ENCODE measurements around the gene NYAP1. TPM values are rescaled to one million over a fixed set of nuclear protein-coding genes. Genes with fewer than 3 reads are reported as not detected.
"Not testable (repeated sequence)": the region's sequence is repeated elsewhere in the genome, so short reads cannot be mapped to it uniquely, and the experiment has no call there.

Gene NYAP1
- polyA plus RNA-seq, 1 donor (not counting 4 experiments of a cell fraction or from before 2014, with no cell fraction given), result 0.16 TPM

DNA sequence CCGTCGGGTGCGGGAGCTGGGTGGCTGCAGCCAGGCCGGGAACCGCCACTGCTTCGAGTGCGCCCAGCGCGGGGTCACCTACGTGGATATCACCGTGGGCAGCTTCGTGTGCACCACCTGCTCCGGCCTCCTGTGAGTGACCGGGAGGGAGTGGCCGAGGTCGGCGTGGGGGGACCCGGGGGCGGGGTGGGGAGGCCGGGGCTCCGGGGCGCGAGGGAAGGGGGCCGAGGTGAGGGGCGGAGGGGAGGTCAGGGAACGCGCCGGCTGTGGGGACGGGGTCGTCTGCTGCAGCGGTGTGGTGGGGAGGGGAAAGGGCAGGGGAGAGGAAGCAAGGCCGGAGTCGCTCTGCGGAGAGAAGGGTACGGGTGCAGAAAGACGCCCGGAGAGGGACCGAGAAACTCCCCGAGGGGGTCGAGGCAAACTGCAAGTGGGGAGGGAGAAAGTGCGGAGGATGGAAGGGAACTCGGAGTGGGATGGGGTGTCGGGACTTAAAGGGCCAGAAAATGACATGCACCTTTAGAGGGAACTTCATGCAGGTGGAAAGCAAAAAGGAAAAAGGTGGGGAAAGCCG, 55.8 kb downstream of the NYAP1 start:
- H3K4me2 ChIP-seq (ENCODE audit: control insufficient read depth, extremely low read depth, insufficient read depth, low read depth, low read length), result peak overlapping the region; percentile 98
- H4K20me1 ChIP-seq (ENCODE audit: control insufficient read depth, extremely low read depth, insufficient read depth, low read length), result no peaks in the 10 kb centered on the region
- DNase-seq (ENCODE audit: low read depth, low spot score), result no peak
- TF ChIP-seq EZH2 (IDR thresholded peaks at IDR 0.05; ENCODE audit: low read length) (no peak), CTCF (optimal IDR thresholded peaks at IDR 0.05 in 1 of 3, IDR thresholded peaks at IDR 0.05 in 1 of 3, conservative IDR thresholded peaks at IDR 0.05 in 1 of 3; ENCODE audit: extremely low read depth in 1 of 3, insufficient read depth in 2 of 3, low read length in 3 of 3) (no peak)
- H3K4me1 ChIP-seq (ENCODE audit: control insufficient read depth, extremely low read depth, insufficient read depth, low read length), result peaks cover 10% of the 10 kb centered on the region
- H3K9me3 ChIP-seq (ENCODE audit: control insufficient read depth, low read depth, low read length), result no peaks in the 10 kb centered on the region
- H3K27me3 ChIP-seq (ENCODE audit: control insufficient read depth, extremely low read depth, insufficient read depth, low read length), result no peaks in the 10 kb centered on the region
- dilution Hi-C loops (cut with MboI; ENCODE audit: extremely low pct_ligation_motif_present, low sequenced_read_pairs), result no loop called here
- peak overlapping the region; percentile 55 for H3K9ac ChIP-seq (ENCODE audit: control insufficient read depth, extremely low read depth, insufficient read depth, low read length)
- H3K9me1 ChIP-seq (ENCODE audit: control insufficient read depth, extremely low read depth, insufficient read depth, low read length), result no peaks in the 10 kb centered on the region
- no peak for FAIRE-seq
- H3K36me3 ChIP-seq (ENCODE audit: control insufficient read depth in 2 of 2, extremely low read depth in 1 of 2, insufficient read depth in 2 of 2, low read length in 2 of 2), result no peaks in the 10 kb centered on the region
- H2AFZ ChIP-seq (ENCODE audit: control insufficient read depth, low read length), result peak overlapping the region; percentile 79
- H3K4me3 ChIP-seq (ENCODE audit: control insufficient read depth in 2 of 3, extremely low read depth in 1 of 3, insufficient read depth in 2 of 3, low read depth in 1 of 3, low read length in 3 of 3), result peak overlapping the region; percentile 72 to 84 (median 74)
- no peaks in the 10 kb centered on the region for H3K79me2 ChIP-seq (ENCODE audit: control insufficient read depth, insufficient read depth, low read length)
- H3K27ac ChIP-seq (ENCODE audit: control insufficient read depth, insufficient read depth, low read length), result no peak overlapping the region

DNA sequence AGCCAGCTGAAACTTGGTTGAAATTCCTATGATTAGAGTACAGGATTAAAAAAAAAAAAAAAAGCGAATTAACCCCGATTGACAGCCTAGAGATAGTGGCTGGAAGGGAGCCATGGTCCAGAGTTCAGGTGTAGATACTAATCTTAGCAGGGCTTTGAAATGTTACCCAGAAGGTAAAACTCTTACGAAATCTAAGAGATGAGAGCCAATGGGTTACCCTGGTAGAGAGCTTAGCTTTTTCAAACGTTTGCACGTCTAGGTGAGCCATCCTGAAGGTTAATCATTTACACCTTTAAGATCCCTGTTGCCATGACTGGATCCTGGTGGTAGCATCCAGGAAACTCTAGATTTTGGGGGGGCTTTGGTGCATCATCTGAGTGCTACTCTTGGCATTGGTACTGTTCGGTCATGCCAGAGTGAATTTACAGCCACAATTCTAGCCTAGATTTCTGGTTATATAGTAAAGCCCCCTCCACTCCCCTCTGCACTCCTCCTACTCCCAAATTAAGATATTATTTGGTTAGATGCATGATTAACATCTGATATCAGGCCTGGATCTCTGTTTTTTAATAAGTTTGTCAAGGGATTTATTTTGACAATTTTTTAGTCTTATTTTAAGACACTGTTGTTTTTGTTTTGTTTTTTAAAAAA, 56.5 kb downstream of the NYAP1 start:
- Histone ChIP-seq H3K4me1 (ENCODE audit: control insufficient read depth, extremely low read depth, insufficient read depth, low read length) (peaks cover 16% of the 10 kb centered on the region), H3K9ac (ENCODE audit: control insufficient read depth, extremely low read depth, insufficient read depth, low read length) (peak overlapping the region; percentile 55), H3K9me1 (ENCODE audit: control insufficient read depth, extremely low read depth, insufficient read depth, low read length) (no peaks in the 10 kb centered on the region), H4K20me1 (ENCODE audit: control insufficient read depth, extremely low read depth, insufficient read depth, low read length) (no peaks in the 10 kb centered on the region), H3K27ac (ENCODE audit: control insufficient read depth, insufficient read depth, low read length) (no peak overlapping the region), H3K36me3 (ENCODE audit: control insufficient read depth in 2 of 2, extremely low read depth in 1 of 2, insufficient read depth in 2 of 2, low read length in 2 of 2) (no peaks in the 10 kb centered on the region), H2AFZ (ENCODE audit: control insufficient read depth, low read length) (no peak overlapping the region), H3K27me3 (ENCODE audit: control insufficient read depth, extremely low read depth, insufficient read depth, low read length) (no peaks in the 10 kb centered on the region), H3K4me3 (ENCODE audit: control insufficient read depth in 2 of 3, extremely low read depth in 1 of 3, insufficient read depth in 2 of 3, low read depth in 1 of 3, low read length in 3 of 3) (peak overlapping the region; percentile 72 to 84 (median 74)), H3K79me2 (ENCODE audit: control insufficient read depth, insufficient read depth, low read length) (no peaks in the 10 kb centered on the region), H3K4me2 (ENCODE audit: control insufficient read depth, extremely low read depth, insufficient read depth, low read depth, low read length) (peak overlapping the region; percentile 98), H3K9me3 (ENCODE audit: control insufficient read depth, low read depth, low read length) (no peaks in the 10 kb centered on the region)
- TF ChIP-seq EZH2 (IDR thresholded peaks at IDR 0.05; ENCODE audit: low read length), result no peak
- TF ChIP-seq CTCF (optimal IDR thresholded peaks at IDR 0.05 in 1 of 3, IDR thresholded peaks at IDR 0.05 in 1 of 3, conservative IDR thresholded peaks at IDR 0.05 in 1 of 3; ENCODE audit: extremely low read depth in 1 of 3, insufficient read depth in 2 of 3, low read length in 3 of 3), result no peak
- FAIRE-seq, result no peak
- no peak for DNase-seq (ENCODE audit: low read depth, low spot score)
- dilution Hi-C loops (cut with MboI; ENCODE audit: extremely low pct_ligation_motif_present, low sequenced_read_pairs), result no loop called here

DNA sequence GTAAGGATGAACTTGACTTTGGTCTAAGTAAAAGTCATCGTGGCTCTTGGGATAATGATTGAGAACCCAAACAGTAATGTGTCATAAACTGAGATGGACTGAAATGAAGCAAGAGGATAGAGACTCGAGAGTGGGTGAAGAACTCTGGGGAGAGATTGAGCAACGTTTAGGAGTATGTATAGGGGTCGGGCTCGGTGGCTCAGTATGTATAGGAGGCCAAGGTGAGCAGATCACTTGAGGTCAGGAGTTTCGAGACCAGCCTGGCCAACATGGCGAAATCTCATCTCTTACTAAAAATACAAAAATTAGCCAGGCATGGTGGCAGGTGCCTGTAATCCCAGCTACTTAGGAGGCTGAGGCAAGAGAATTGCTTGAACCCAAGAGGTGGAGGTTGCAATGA, 57.6 kb downstream of the NYAP1 start:
- peaks cover 27% of the 10 kb centered on the region for H3K4me1 ChIP-seq (ENCODE audit: control insufficient read depth, extremely low read depth, insufficient read depth, low read length)
- H2AFZ ChIP-seq (ENCODE audit: control insufficient read depth, low read length); H3K27me3 ChIP-seq (ENCODE audit: control insufficient read depth, extremely low read depth, insufficient read depth, low read length); H4K20me1 ChIP-seq (ENCODE audit: control insufficient read depth, extremely low read depth, insufficient read depth, low read length); DNase-seq (ENCODE audit: low read depth, low spot score); H3K27ac ChIP-seq (ENCODE audit: control insufficient read depth, insufficient read depth, low read length); H3K4me3 ChIP-seq (ENCODE audit: control insufficient read depth in 2 of 3, extremely low read depth in 1 of 3, insufficient read depth in 2 of 3, low read depth in 1 of 3, low read length in 3 of 3); H3K9me3 ChIP-seq (ENCODE audit: control insufficient read depth, low read depth, low read length); H3K9ac ChIP-seq (ENCODE audit: control insufficient read depth, extremely low read depth, insufficient read depth, low read length); dilution Hi-C loops (cut with MboI; ENCODE audit: extremely low pct_ligation_motif_present, low sequenced_read_pairs); H3K9me1 ChIP-seq (ENCODE audit: control insufficient read depth, extremely low read depth, insufficient read depth, low read length); H3K4me2 ChIP-seq (ENCODE audit: control insufficient read depth, extremely low read depth, insufficient read depth, low read depth, low read length); H3K36me3 ChIP-seq (ENCODE audit: control insufficient read depth in 2 of 2, extremely low read depth in 1 of 2, insufficient read depth in 2 of 2, low read length in 2 of 2); H3K79me2 ChIP-seq (ENCODE audit: control insufficient read depth, insufficient read depth, low read length); FAIRE-seq: not testable (repeated sequence)
